CD4-positive, alpha-beta T cell treated with Interleukin-6 at 100 ng/mL for 8 hours (primary cell): Measurements from ENCODE around the gene TARS2.

ENCODE experiments used
- DNase-seq: peaks from one replicate; pipeline ENCODE4 v3.0.0-alpha.2; 2020; ENCODE audit warnings: mixed read lengths, low spot score

Gene TARS2

GRCh38 chr1:150508982-150509381 lies 21.8 kb downstream of the TARS2 start:
- no peak for DNase-seq

- DNase-seq: no peak
Measured at GRCh38 chr1:150511551-150511950, 24.3 kb downstream of the TARS2 start.

- no peak for DNase-seq
Measured at GRCh38 chr1:150511985-150512660, 24.9 kb downstream of the TARS2 start.

- DNase-seq: no peak
Measured at GRCh38 chr1:150512846-150513245, 25.6 kb downstream of the TARS2 start.

GRCh38 chr1:150513351-150513791 lies 26.2 kb downstream of the TARS2 start:
- no peak for DNase-seq

- no peak for DNase-seq
Measured at GRCh38 chr1:150514260-150514659, 27.0 kb downstream of the TARS2 start.

GRCh38 chr1:150514913-150515327 lies 27.7 kb downstream of the TARS2 start:
- no peak for DNase-seq

- DNase-seq: peak; percentile 93
Measured at GRCh38 chr1:150515328-150516049, 28.3 kb downstream of the TARS2 start, which contains the start of gene FALEC. Gene FALEC, plus strand, starts transcription at chr1:150515752.

- no peak for DNase-seq
Measured at GRCh38 chr1:150516050-150516591, 28.9 kb downstream of the TARS2 start.

- no peak for DNase-seq
Measured at GRCh38 chr1:150516616-150517015, 29.4 kb downstream of the TARS2 start.

GRCh38 chr1:150521196-150521968 lies 34.2 kb downstream of the TARS2 start:
- no peak for DNase-seq

GRCh38 chr1:150525348-150525747 lies 38.1 kb downstream of the TARS2 start:
- no peak for DNase-seq

GRCh38 chr1:150528196-150528595 lies 41.0 kb downstream of the TARS2 start:
- DNase-seq: no peak

GRCh38 chr1:150529017-150529416 lies 41.8 kb downstream of the TARS2 start:
- DNase-seq: no peak

GRCh38 chr1:150530491-150531159 lies 43.4 kb downstream of the TARS2 start:
- no peak for DNase-seq

- DNase-seq: no peak
Measured at GRCh38 chr1:150532860-150533259, 45.6 kb downstream of the TARS2 start.

GRCh38 chr1:150534002-150534401 lies 46.8 kb downstream of the TARS2 start:
- no peak for DNase-seq

- DNase-seq: no peak
Measured at GRCh38 chr1:150535511-150536287, 48.5 kb downstream of the TARS2 start.

- DNase-seq: no peak
Measured at GRCh38 chr1:150536836-150537731, 49.9 kb downstream of the TARS2 start.
